HepG2 (cell line): ENCODE data around the gene SCGB3A1. TPM values are rescaled to one million over a fixed set of nuclear protein-coding genes. Genes with fewer than 3 reads are reported as not detected.

Experiments
- ATAC-seq: fragments of 200-7000 bp; cut with Tn5 transposase; 3 replicates; pipeline ENCODE4 v1.9.1; 2020; ENCODE audit warnings: mild to moderate bottlenecking, moderate library complexity
- BruUV-seq: library from RNA; stranded (reverse); fragments of 400-500 nt; replicated peaks from 2 replicates; lab custom pipeline; 2021; lab: Mats Ljungman, UMichigan
- CTCF ChIA-PET: fragments of 300-600 bp; formaldehyde crosslinking; extraction: SDS; loops from one replicate; lab custom pipeline; 2021; ENCODE audit warnings: low total read pairs, inconsistent platforms, low intra/inter-chr PET ratio; lab: Yijun Ruan, JAX
- POLR2A ChIA-PET: fragments of 350-600 bp; sonication (Branson Sonifier 250); formaldehyde crosslinking; loops from one replicate; lab custom pipeline; 2020; ENCODE audit warnings: antibody characterized with exemption, inconsistent platforms; lab: Yijun Ruan, JAX
- DNase-seq: peaks from one replicate; pipeline ENCODE4 v3.0.0-alpha.2; 2015; ENCODE audit warnings: low spot score
- FAIRE-seq: peaks from 3 replicates; lab custom pipeline; 2011; peaks lifted over from hg19 to GRCh38; lab: Jason Lieb, UNC
- H2AFZ ChIP-seq: one replicate; pipeline ENCODE4 v1.6.1; 2011; ENCODE audit warnings: low read length, inconsistent platforms
- H3K27ac ChIP-seq: fragments of 300-600 bp; 3 replicates; pipeline ENCODE4 v1.8.0; 2011; ENCODE audit warnings: mixed run types, mild to moderate bottlenecking, mixed read lengths, low read length, inconsistent platforms; ENCODE audit not compliant: insufficient read depth; ENCODE audit errors: extremely low read length
- H3K27me3 ChIP-seq, 2 experiments: fragments of 200-600 bp in 1 of 2; 2 replicates in 1 of 2; 3 replicates in 1 of 2; pipeline versions ENCODE4 v1.6.0 to v1.8.0; 2011; ENCODE audit warnings: low read length in 2 of 2, mild to moderate bottlenecking in 2 of 2, moderate library complexity in 2 of 2, inconsistent platforms in 1 of 2; ENCODE audit not compliant: insufficient read depth in 2 of 2, control insufficient read depth in 1 of 2
- H3K36me3 ChIP-seq, 2 experiments: fragments of 200-600 bp in 1 of 2; replicated peaks in 1 of 2; 2 replicates in 1 of 2; 3 replicates in 1 of 2; pipeline versions ENCODE4 v1.5.1 to v1.8.0; 2011; ENCODE audit warnings: low read length in 2 of 2, inconsistent platforms in 1 of 2; ENCODE audit not compliant: insufficient read depth in 2 of 2, control insufficient read depth in 1 of 2
- H3K4me1 ChIP-seq: 2 replicates; pipeline ENCODE4 v1.5.1; 2012; ENCODE audit warnings: low read length, inconsistent platforms; ENCODE audit not compliant: insufficient read depth
- H3K4me2 ChIP-seq: 2 replicates; pipeline ENCODE4 v1.6.0; 2011; ENCODE audit warnings: low read depth, low read length, inconsistent platforms
- H3K4me3 ChIP-seq, 3 experiments: fragments of 200-600 bp in 1 of 3; sonication (generic), shearing (Covaris generic) in 1 of 3; replicated peaks in 1 of 3; 2 replicates each; pipeline ENCODE4 v1.5.1; 2011 to 2016; ENCODE audit warnings: low read length in 3 of 3, inconsistent platforms in 2 of 3, low read depth in 2 of 3, mild to moderate bottlenecking in 2 of 3, control low read depth in 1 of 3, mixed read lengths in 1 of 3; ENCODE audit not compliant: insufficient read depth in 1 of 3
- H3K79me2 ChIP-seq: one replicate; pipeline ENCODE4 v1.6.1; 2011; ENCODE audit warnings: low read length, inconsistent platforms; ENCODE audit not compliant: insufficient read depth
- H3K9ac ChIP-seq: 2 replicates; pipeline ENCODE4 v1.6.0; 2011; ENCODE audit warnings: mild to moderate bottlenecking, low read depth, low read length, inconsistent platforms; ENCODE audit not compliant: insufficient read depth
- H3K9me3 ChIP-seq: 2 replicates; pipeline ENCODE4 v1.5.1; 2012; ENCODE audit warnings: mild to moderate bottlenecking, low read length
- H4K20me1 ChIP-seq: 2 replicates; pipeline ENCODE4 v1.6.0; 2011; ENCODE audit warnings: inconsistent platforms, mild to moderate bottlenecking, low read length, moderate library complexity; ENCODE audit not compliant: insufficient read depth
- FOXK2 ChIP-seq: fragments of 450-650 bp; IDR thresholded peaks from 2 replicates; pipeline ENCODE4 v1.6.1; 2016
- SOX13 ChIP-seq, 3 experiments: fragments of 450-650 bp in 1 of 3; sonication (generic) in 1 of 3; formaldehyde crosslinking in 1 of 3; IDR thresholded peaks in 2 of 3; conservative IDR thresholded peaks in 1 of 3; 2 replicates each; pipeline versions ENCODE4 v1.5.0 to v1.6.1; 2016 to 2020; ENCODE audit warnings: antibody characterized with exemption in 1 of 3, mild to moderate bottlenecking in 1 of 3, missing compliant biosample characterization in 1 of 3, missing genetic modification reagents in 1 of 3, moderate library complexity in 1 of 3
- WGBS: methylation state at CpG from one replicate; pipeline ENCODE4 v1.1.6; 2017; ENCODE audit warnings: low lambda C conversion rate; 5-methylcytosine and 5-hydroxymethylcytosine counted together
- in situ Hi-C: cut with HindIII; loops from 2 replicates; pipeline ENCODE4 v1.10.0; 2017; ENCODE audit warnings: low pct_unique_long_range_greater_than_20kb; ENCODE audit not compliant: extremely low pct_ligation_motif_present
- intact Hi-C: fragments of 100-400 bp; cut with micrococcal nuclease; formaldehyde crosslinking; loops from one replicate; pipeline ENCODE4 v1.10.0; 2022; ENCODE audit not compliant: unreplicated experiment
- polyA plus RNA-seq, 8 experiments: library from polyadenylated mRNA; depleted of rRNA in 3 of 8; stranded (reverse) in 7 of 8; unstranded in 1 of 8; fragments of >200 nt; fragmentation: Illumina TruSeq in 4 of 8; extraction: Trizol in 4 of 8; gene quantifications; 2 replicates each; pipeline versions ENCODE4 v1.2.1 to v1.2.3, GENCODE V29; 2011 to 2016; ENCODE audit warnings: low read depth in 4 of 8, missing spikeins in 1 of 8, mixed read lengths in 1 of 8; ENCODE audit not compliant: insufficient read depth in 1 of 8
- total RNA-seq, 5 experiments: library from RNA; depleted of rRNA; stranded (reverse); fragments of >200 nt; fragmentation: Illumina TruSeq; extraction: Trizol; gene quantifications; 2 replicates each; pipeline ENCODE4 v1.2.3, GENCODE V29; 2016; ENCODE audit warnings: low read depth in 1 of 5

Gene SCGB3A1
- total and polyA plus RNA-seq, 2 of the 13 experiments (the other 11 are each of a cell fraction or from before 2014, with no cell fraction given) = not detected

DNA sequence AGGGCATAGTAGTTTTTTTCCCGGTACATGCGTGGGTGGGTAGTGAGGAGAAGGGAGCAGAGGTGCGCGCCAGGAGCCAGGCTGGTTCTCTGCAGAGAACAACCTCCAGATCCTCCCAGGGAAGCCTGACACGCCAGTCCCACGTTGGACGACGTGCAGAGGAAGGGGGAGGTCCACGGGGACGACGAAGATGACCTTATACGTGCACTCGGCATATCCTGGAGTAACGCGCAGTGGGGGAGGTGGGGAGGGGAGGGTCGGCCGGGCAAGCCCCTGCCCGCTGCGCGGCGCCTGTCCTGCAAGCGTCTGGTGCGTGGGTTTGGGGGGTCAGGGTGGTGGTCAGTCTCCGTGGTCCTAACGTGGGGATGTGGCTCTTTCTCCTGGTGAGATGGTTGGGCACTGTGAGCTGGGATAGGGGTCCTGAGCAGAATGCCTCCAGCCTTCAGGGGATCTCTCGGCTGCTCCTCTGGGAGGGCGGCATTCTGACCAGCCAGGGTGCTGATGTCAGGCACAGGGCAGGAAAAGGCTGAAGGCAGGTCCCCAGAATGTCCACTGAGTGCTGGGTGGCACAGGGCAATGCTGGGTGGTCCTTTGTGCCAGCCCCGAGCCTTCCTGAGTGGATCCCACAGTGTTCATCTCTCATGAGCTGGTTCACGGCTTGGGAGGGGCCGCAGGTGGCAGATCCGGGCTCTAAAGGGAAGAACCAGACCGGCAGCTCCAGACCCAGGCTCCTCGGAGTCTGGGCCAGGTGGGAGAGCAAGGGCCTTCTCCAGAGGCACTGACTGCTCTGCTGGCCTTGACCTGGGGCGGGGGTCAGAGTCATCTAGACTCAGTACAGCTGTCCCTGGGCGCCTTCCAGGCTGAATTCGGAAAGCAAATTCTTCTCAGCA is 10.5 kb upstream of the SCGB3A1 start:
- Histone ChIP-seq H3K4me3 (no peak overlapping the region), H3K4me2 (no peak overlapping the region), H4K20me1 (no peaks in the 10 kb centered on the region; the same call in 1 of the 2 replicates)
- intact Hi-C loops = no loop called here
- WGBS = 61% methylated on average over 13 of the region's 36 CpGs
- TF ChIP-seq SOX13 (IDR thresholded peaks at IDR 0.05) (no peak), SOX13 (CRISPR knock-in tag; conservative IDR thresholded peaks at IDR 0.05 in 1 of 2, IDR thresholded peaks at IDR 0.05 in 1 of 2) (no peak)
- TF ChIP-seq, all 625 proteins: peak for 0
- Histone ChIP-seq H3K79me2 (no peaks in the 10 kb centered on the region), H2AFZ (no peak overlapping the region), H3K36me3 (no peaks in the 10 kb centered on the region), H3K9me3 (no peaks in the 10 kb centered on the region), H3K27ac (no peak overlapping the region), H3K9ac (no peak overlapping the region), H3K27me3 (peaks cover 10 to 52% of the 10 kb centered on the region in 2 experiments; a peak in 4 of 5 replicates), H3K4me1 (peaks cover 3% of the 10 kb centered on the region; the same call in 1 of the 2 replicates)
- ATAC-seq (no peak), FAIRE-seq (no peak), DNase-seq (no peak)
- in situ Hi-C loops = no loop called here
- POLR2A ChIA-PET = no interaction called here
- BruUV-seq = no TSS peak
- CTCF ChIA-PET = no interaction called here

DNA sequence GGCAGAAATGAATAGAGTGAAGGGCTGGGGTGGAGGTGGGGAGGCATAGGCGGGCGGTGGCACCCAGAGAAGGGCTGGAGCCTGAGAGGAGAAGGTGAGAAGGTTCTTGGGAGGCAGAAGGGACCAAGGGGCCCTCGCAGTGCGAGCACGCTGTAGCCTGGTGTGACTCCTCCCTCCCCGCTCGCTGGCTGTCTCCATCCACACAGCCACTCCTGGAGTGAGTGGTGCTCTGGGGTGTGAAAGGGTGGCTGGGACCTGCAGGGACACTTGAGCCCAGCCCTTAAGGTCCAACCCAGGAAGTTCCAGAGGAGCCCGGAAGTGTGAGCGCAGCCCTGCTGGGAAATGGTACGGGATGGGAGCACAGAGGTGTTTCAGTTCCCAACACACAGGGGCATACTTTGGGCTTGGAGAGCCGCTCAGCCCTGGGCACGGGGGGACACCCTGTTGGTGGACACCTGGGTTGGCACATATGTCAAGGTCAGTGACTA is 9.3 kb upstream of the SCGB3A1 start:
- Histone ChIP-seq H3K9ac (no peak overlapping the region), H2AFZ (no peak overlapping the region), H3K4me2 (no peak overlapping the region), H3K36me3 (no peaks in the 10 kb centered on the region), H3K27me3 (peaks cover 14 to 61% of the 10 kb centered on the region in 2 experiments; a peak in 4 of 5 replicates), H4K20me1 (no peaks in the 10 kb centered on the region; the same call in 1 of the 2 replicates), H3K4me3 (no peak overlapping the region), H3K4me1 (peaks cover 6% of the 10 kb centered on the region; the same call in 1 of the 2 replicates), H3K79me2 (no peaks in the 10 kb centered on the region), H3K27ac (no peak overlapping the region), H3K9me3 (no peaks in the 10 kb centered on the region)
- no peak for FAIRE-seq
- TF ChIP-seq FOXK2 = no peak
- intact Hi-C loops = no loop called here
- ChIA-PET CTCF (no interaction called here), POLR2A (no interaction called here)
- 45% methylated on average over 12 of the region's 12 CpGs for WGBS
- in situ Hi-C loops = no loop called here
- no peak for ATAC-seq
- DNase-seq = no peak
- BruUV-seq = no TSS peak
